Thoracic aorta (tissue), 2 donors: ENCODE results near the gene CDKN2AIP. TPM values are rescaled to one million over a fixed set of nuclear protein-coding genes. Genes with fewer than 3 reads are reported as not detected.

Source experiments
- ATAC-seq: fragments of 150-250 bp; one replicate; pipeline ENCODE4 v1.8.0; 2017; ENCODE audit warnings: low read depth; ENCODE audit not compliant: insufficient number of reproducible peaks, low FRiP score
- DNase-seq: peaks from one replicate; pipeline ENCODE4 v3.0.0-alpha.2; 2020; ENCODE audit warnings: low spot score
- H3K27ac ChIP-seq, 2 donors: fragments of 200-600 bp; sonication (generic); 1 replicate in 1 of 2; 2 replicates in 1 of 2; pipeline ENCODE4 v1.5.1; 2016; ENCODE audit warnings: mild to moderate bottlenecking in 2 of 2, moderate library complexity in 2 of 2
- H3K27me3 ChIP-seq: fragments of 200-600 bp; sonication (generic); replicated peaks from 2 replicates; pipeline ENCODE4 v1.6.0; 2016; ENCODE audit warnings: mild to moderate bottlenecking; ENCODE audit not compliant: insufficient read depth
- H3K36me3 ChIP-seq: fragments of 200-600 bp; sonication (generic); one replicate; pipeline ENCODE4 v1.5.1; 2016
- H3K4me1 ChIP-seq, 2 donors: fragments of 200-600 bp; sonication (generic); 1 replicate in 1 of 2; 2 replicates in 1 of 2; pipeline versions ENCODE4 v1.5.1 to v1.6.0; 2016; ENCODE audit warnings: low read depth in 2 of 2, mild to moderate bottlenecking in 1 of 2; ENCODE audit not compliant: control insufficient read depth in 1 of 2
- H3K4me3 ChIP-seq: fragments of 200-600 bp; sonication (generic); 2 replicates; pipeline ENCODE4 v1.5.1; 2016; ENCODE audit warnings: mild to moderate bottlenecking
- H3K9me3 ChIP-seq: fragments of 200-600 bp; sonication (generic); 2 replicates; pipeline ENCODE4 v1.5.1; 2016
- CTCF ChIP-seq: fragments of 200-600 bp; sonication (generic); IDR thresholded peaks from one replicate; pipeline ENCODE4 v1.5.1; 2019; ENCODE audit warnings: antibody characterized with exemption
- total RNA-seq, 2 donors: library from RNA; depleted of rRNA; stranded (reverse); fragments of >200 nt; gene quantifications; one replicate each; pipeline versions ENCODE4 v1.1.0 to v1.2.3, GENCODE V29; 2016

CDKN2AIP gene
- total RNA-seq, 2 donors from 2014 or later, result 12.9 to 20.5 TPM

DNA sequence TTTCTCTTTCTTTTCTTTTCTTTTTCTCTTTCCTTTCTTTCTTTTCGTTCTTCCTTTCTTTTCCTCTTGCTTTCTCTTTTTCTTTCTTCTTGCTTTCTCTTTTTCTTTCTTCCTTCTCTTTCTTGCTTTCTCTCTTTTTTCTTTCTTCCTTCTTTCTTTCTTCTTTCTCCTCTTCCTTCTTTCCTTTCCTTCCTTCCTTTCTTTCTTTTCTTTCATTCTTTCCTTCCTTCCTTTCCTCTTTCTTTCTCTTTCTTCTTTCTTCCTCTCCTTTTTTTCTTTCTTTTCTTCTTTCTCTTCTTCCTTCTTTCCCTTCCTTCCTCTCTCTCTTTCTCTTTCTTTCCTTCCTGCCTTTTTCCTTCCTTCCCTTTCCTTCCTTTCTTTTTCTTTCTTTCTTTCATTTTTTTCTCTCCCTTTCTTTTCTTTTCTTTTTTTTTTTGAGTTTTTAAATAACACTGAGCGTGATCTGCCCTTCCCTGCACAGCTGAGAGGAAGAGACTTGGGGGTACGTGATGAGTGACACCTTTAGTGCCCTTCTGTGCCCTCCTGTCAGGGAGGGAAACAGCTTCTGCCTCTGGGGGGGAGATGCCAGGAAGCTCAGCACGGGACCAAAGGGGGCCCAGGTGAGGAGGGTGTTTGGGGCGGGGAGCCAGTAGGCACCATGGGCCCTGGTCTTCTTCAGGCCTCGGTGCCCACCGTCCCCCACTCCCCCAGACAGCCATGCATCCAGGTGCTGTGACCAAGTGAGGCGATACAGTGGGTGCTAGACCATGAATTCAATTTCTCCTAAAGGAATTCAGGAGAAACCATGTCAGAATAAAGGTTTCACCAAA is 36.6 kb upstream of the CDKN2AIP start:
- Histone ChIP-seq H3K4me3 (peak overlapping the region; percentile 73), H3K9me3 (no peaks in the 10 kb centered on the region), H3K36me3 (no peaks in the 10 kb centered on the region), H3K27me3 (no peaks in the 10 kb centered on the region), H3K27ac (no peak overlapping the region), H3K4me1 (no peaks in the 10 kb centered on the region)
- DNase-seq (no peak), ATAC-seq (no peak)
- TF ChIP-seq CTCF, result no peak

- no peaks in the 10 kb centered on the region for H3K36me3 ChIP-seq
- H3K9me3 ChIP-seq, result no peaks in the 10 kb centered on the region
- no peak overlapping the region for H3K27ac ChIP-seq
- H3K4me1 ChIP-seq, result no peaks in the 10 kb centered on the region
- no peak overlapping the region for H3K4me3 ChIP-seq
- ATAC-seq, result no peak
- H3K27me3 ChIP-seq, result no peaks in the 10 kb centered on the region
- DNase-seq, result no peak
- TF ChIP-seq CTCF, result no peak
Observed at GRCh38 chr4:183408796-183409195, 35.6 kb upstream of the CDKN2AIP start.

GRCh38 chr4:183409483-183409882 is 35.0 kb upstream of the CDKN2AIP start:
- TF ChIP-seq CTCF, result no peak
- H3K4me1 ChIP-seq, result no peaks in the 10 kb centered on the region
- H3K9me3 ChIP-seq, result no peaks in the 10 kb centered on the region
- H3K4me3 ChIP-seq, result no peak overlapping the region
- ATAC-seq (no peak), DNase-seq (no peak)
- no peaks in the 10 kb centered on the region for H3K27me3 ChIP-seq
- H3K36me3 ChIP-seq, result no peaks in the 10 kb centered on the region
- H3K27ac ChIP-seq, result no peak overlapping the region

DNA sequence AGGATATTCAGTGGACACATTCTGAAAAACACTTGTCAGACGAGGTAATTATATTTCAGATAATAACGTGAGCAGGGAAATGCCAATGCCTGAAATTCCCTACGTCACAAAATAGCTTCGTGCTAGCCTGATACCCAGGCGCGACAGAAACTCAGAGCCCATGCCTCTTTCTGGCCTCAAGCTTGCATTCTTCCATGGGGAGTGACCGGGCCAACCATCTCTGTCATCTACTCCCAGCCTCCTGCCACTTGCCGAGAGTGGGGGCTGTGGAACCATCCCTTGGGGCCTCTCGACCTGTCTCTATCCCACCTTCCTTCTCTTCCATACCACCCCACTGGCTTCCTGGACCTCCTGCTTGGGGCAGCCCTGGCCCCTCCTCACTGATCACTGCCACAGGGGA is 34.5 kb upstream of the CDKN2AIP start:
- no peak for DNase-seq
- ATAC-seq, result no peak
- TF ChIP-seq CTCF, result no peak
- H3K4me1 ChIP-seq, result no peaks in the 10 kb centered on the region
- H3K27ac ChIP-seq, result no peak overlapping the region
- H3K27me3 ChIP-seq, result no peaks in the 10 kb centered on the region
- no peaks in the 10 kb centered on the region for H3K36me3 ChIP-seq
- H3K9me3 ChIP-seq, result no peaks in the 10 kb centered on the region
- no peak overlapping the region for H3K4me3 ChIP-seq

- DNase-seq (no peak), ATAC-seq (no peak)
- Histone ChIP-seq H3K27me3 (no peaks in the 10 kb centered on the region), H3K4me1 (no peaks in the 10 kb centered on the region), H3K36me3 (no peaks in the 10 kb centered on the region), H3K4me3 (no peak overlapping the region), H3K9me3 (no peaks in the 10 kb centered on the region), H3K27ac (no peak overlapping the region)
- no peak for TF ChIP-seq CTCF
Observed at GRCh38 chr4:183411291-183411861, 33.1 kb upstream of the CDKN2AIP start.
